CMK (cell line): ENCODE results near the gene PLGLB1.
"Not testable (repeated sequence)": the region's sequence is repeated elsewhere in the genome, so short reads cannot be mapped to it uniquely, and the experiment has no call there.

Experiments used
- DNase-seq: peaks from one replicate; pipeline ENCODE4 v3.0.0-alpha.2; 2010; ENCODE audit warnings: low read depth

PLGLB1 gene

GRCh38 chr2:87021744-87022143 is at the start of gene PLGLB1:
PLGLB1 (minus strand) TSS chr2:87021844; CDS start chr2:87021783, 61 bp downstream.
- not testable (repeated sequence) for DNase-seq

GRCh38 chr2:87064305-87064704 is 42.7 kb upstream of the PLGLB1 start:
- not testable (repeated sequence) for DNase-seq

GRCh38 chr2:87063431-87063830 is 41.8 kb upstream of the PLGLB1 start:
- not testable (repeated sequence) for DNase-seq

GRCh38 chr2:87061519-87061918 is 39.9 kb upstream of the PLGLB1 start:
- not testable (repeated sequence) for DNase-seq

GRCh38 chr2:87057606-87058005 is 36.0 kb upstream of the PLGLB1 start:
- not testable (repeated sequence) for DNase-seq

GRCh38 chr2:87056843-87057242 is 35.2 kb upstream of the PLGLB1 start:
- DNase-seq, result not testable (repeated sequence)

GRCh38 chr2:87056435-87056834 is 34.8 kb upstream of the PLGLB1 start:
- not testable (repeated sequence) for DNase-seq

- not testable (repeated sequence) for DNase-seq
These were observed 32.7 kb upstream of the PLGLB1 start for GRCh38 chr2:87054375-87054774.

GRCh38 chr2:87041321-87041978 is 19.8 kb upstream of the PLGLB1 start:
- DNase-seq, result not testable (repeated sequence)

GRCh38 chr2:87028607-87029006 is 7.0 kb upstream of the PLGLB1 start:
- not testable (repeated sequence) for DNase-seq

GRCh38 chr2:87026816-87027215 is 5.2 kb upstream of the PLGLB1 start:
- DNase-seq, result not testable (repeated sequence)

- DNase-seq, result not testable (repeated sequence)
These were observed 4.3 kb upstream of the PLGLB1 start for GRCh38 chr2:87025927-87026326.

GRCh38 chr2:87023988-87024615 is 2.5 kb upstream of the PLGLB1 start:
- DNase-seq, result not testable (repeated sequence)

GRCh38 chr2:87021043-87021442 is 601 bp downstream of the PLGLB1 start:
- DNase-seq, result not testable (repeated sequence)

GRCh38 chr2:87019053-87019452 is 2.6 kb downstream of the PLGLB1 start:
- not testable (repeated sequence) for DNase-seq

GRCh38 chr2:87014489-87015169 is 7.0 kb downstream of the PLGLB1 start:
- not testable (repeated sequence) for DNase-seq

- not testable (repeated sequence) for DNase-seq
These were observed 17.2 kb downstream of the PLGLB1 start for GRCh38 chr2:87004398-87004797.
